Measurements from ENCODE around the gene KCNK5.

DNA sequence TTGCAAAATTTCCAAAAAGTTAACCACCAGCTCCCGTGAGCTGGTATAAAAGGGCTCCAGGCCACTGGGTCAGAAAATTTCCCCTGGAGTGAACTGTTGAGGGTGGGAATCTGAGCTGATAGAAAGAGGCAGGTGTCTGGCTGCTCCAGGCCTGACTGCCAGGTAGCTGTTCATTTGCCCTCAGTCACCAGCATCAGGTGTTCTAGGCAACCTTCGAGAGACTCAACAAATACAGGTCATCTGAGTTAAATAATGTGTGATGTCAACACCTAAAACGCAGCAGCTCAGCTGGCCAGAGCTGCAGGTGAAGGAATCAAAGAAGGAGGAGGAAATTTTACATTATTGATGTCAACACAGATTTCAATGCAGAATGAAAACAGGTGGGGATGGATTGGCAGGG is 46.7 kb downstream of the KCNK5 start:
- TF ChIP-seq, protein P1, sequence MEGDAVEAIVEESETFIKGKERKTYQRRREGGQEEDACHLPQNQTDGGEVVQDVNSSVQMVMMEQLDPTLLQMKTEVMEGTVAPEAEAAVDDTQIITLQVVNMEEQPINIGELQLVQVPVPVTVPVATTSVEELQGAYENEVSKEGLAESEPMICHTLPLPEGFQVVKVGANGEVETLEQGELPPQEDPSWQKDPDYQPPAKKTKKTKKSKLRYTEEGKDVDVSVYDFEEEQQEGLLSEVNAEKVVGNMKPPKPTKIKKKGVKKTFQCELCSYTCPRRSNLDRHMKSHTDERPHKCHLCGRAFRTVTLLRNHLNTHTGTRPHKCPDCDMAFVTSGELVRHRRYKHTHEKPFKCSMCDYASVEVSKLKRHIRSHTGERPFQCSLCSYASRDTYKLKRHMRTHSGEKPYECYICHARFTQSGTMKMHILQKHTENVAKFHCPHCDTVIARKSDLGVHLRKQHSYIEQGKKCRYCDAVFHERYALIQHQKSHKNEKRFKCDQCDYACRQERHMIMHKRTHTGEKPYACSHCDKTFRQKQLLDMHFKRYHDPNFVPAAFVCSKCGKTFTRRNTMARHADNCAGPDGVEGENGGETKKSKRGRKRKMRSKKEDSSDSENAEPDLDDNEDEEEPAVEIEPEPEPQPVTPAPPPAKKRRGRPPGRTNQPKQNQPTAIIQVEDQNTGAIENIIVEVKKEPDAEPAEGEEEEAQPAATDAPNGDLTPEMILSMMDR (IDR thresholded peaks at IDR 0.05): no peak
- no peak for TF ChIP-seq POLR2A (IDR thresholded peaks at IDR 0.05)
